GM12878 (cell line): ENCODE measurements around the gene ELP1. TPM values are rescaled to one million over a fixed set of nuclear protein-coding genes. Genes with fewer than 3 reads are reported as not detected.
A peak's percentile ranks its signal among the peaks of the same experiment; 100 is the strongest.

Experiments used
- ATAC-seq: fragments of 200-7000 bp; cut with Tn5 transposase; 3 replicates; pipeline ENCODE4 v1.9.1; 2020; ENCODE audit warnings: mild to moderate bottlenecking, moderate library complexity
- BruUV-seq: library from RNA; stranded (reverse); fragments of 400-500 nt; replicated peaks from 2 replicates; lab custom pipeline; 2021; lab: Mats Ljungman, UMichigan
- CTCF ChIA-PET: fragments of 300-600 bp; sonication (Branson Sonifier 250); formaldehyde crosslinking; extraction: SDS; loops from one replicate; lab custom pipeline; 2021; ENCODE audit warnings: inconsistent platforms; lab: Yijun Ruan, JAX
- POLR2A ChIA-PET: fragments of 350-600 bp; formaldehyde crosslinking; extraction: SDS; loops from one replicate; lab custom pipeline; 2021; ENCODE audit warnings: inconsistent platforms; lab: Charles Lee
- RAD21 ChIA-PET: fragments of 300-600 bp; sonication (Branson Sonifier 250); formaldehyde crosslinking; loops from one replicate; lab custom pipeline; 2023; ENCODE audit warnings: antibody characterized with exemption; ENCODE audit not compliant: unreplicated experiment; lab: Charles Lee
- SMC1A ChIA-PET: fragments of 300-600 bp; sonication (Branson Sonifier 250); formaldehyde crosslinking; loops from one replicate; lab custom pipeline; 2023; ENCODE audit not compliant: unreplicated experiment, uncharacterized antibody; lab: Charles Lee
- DNase-seq: peaks from one replicate; pipeline ENCODE4 v3.0.0-alpha.2; 2011; ENCODE audit warnings: low read depth, low spot score
- FAIRE-seq: peaks from 3 replicates; lab custom pipeline; 2011; peaks lifted over from hg19 to GRCh38; lab: Jason Lieb, UNC
- H2AFZ ChIP-seq: 2 replicates; pipeline ENCODE4 v1.6.0; 2011; ENCODE audit warnings: low read depth, low read length, control low read depth; ENCODE audit not compliant: control insufficient read depth
- H3K27ac ChIP-seq: 2 replicates; pipeline ENCODE4 v1.5.1; 2011; ENCODE audit warnings: control low read depth; ENCODE audit not compliant: control insufficient read depth, insufficient read depth
- H3K27me3 ChIP-seq, 2 experiments: replicated peaks in 1 of 2; 2 replicates each; pipeline versions ENCODE4 v1.6.0 to v1.6.1; 2011; ENCODE audit warnings: low read length in 1 of 2; ENCODE audit not compliant: control insufficient read depth in 2 of 2, insufficient read depth in 2 of 2
- H3K36me3 ChIP-seq, 2 experiments: 2 replicates each; pipeline ENCODE4 v1.5.1; 2011; ENCODE audit warnings: low read length in 1 of 2; ENCODE audit not compliant: control insufficient read depth in 2 of 2, insufficient read depth in 2 of 2
- H3K4me1 ChIP-seq: 2 replicates; pipeline ENCODE4 v1.6.1; 2011; ENCODE audit warnings: mild to moderate bottlenecking, low read length, moderate library complexity, mixed read lengths; ENCODE audit not compliant: control insufficient read depth, insufficient read depth
- H3K4me2 ChIP-seq: 2 replicates; pipeline ENCODE4 v1.6.0; 2011; ENCODE audit warnings: control low read depth; ENCODE audit not compliant: control insufficient read depth, insufficient read depth
- H3K4me3 ChIP-seq: fragments of 200-600 bp; sonication (generic); 2 replicates; pipeline ENCODE4 v1.5.1; 2016
- H3K79me2 ChIP-seq: 2 replicates; pipeline ENCODE4 v1.6.0; 2011; ENCODE audit warnings: low read length; ENCODE audit not compliant: control insufficient read depth, insufficient read depth
- H3K9ac ChIP-seq: 2 replicates; pipeline ENCODE4 v1.8.0; 2011; ENCODE audit warnings: low read length, control low read depth, mixed read lengths; ENCODE audit not compliant: control insufficient read depth, insufficient read depth
- H3K9me3 ChIP-seq: replicated peaks from 3 replicates; pipeline ENCODE4 v1.5.1; 2011; ENCODE audit warnings: mild to moderate bottlenecking, low read length; ENCODE audit not compliant: control insufficient read depth, insufficient read depth
- H4K20me1 ChIP-seq: 2 replicates; pipeline ENCODE4 v1.6.0; 2011; ENCODE audit not compliant: control insufficient read depth, insufficient read depth
- RUNX3 ChIP-seq: IDR thresholded peaks from 2 replicates; pipeline ENCODE4 v1.6.1; 2012; ENCODE audit warnings: low read length, inconsistent platforms
- WGBS: methylation state at CpG from one replicate; pipeline ENCODE4 v1.1.6; 2016; ENCODE audit warnings: low lambda C conversion rate; ENCODE audit not compliant: insufficient replicate concordance, insufficient coverage; ENCODE audit errors: missing lambda C conversion rate; 5-methylcytosine and 5-hydroxymethylcytosine counted together
- in situ Hi-C: fragments of 300-500 bp; cut with MboI; formaldehyde crosslinking; loops from 9 replicates; pipeline ENCODE4 v1.14.3; 2018; ENCODE audit warnings: mixed read lengths
- intact Hi-C: fragments of 100-400 bp; cut with micrococcal nuclease; formaldehyde crosslinking; loops from one replicate; pipeline ENCODE4 v1.14.2; 2022; ENCODE audit not compliant: unreplicated experiment
- polyA plus RNA-seq, 11 experiments: library from polyadenylated mRNA; depleted of rRNA in 4 of 11; unstranded in 6 of 11; stranded (reverse) in 5 of 11; fragments of >200 nt; fragmentation: Nextera tagmentation in 4 of 11; fragmentation: Illumina TruSeq in 1 of 11; extraction: Ambion mirVana in 4 of 11; extraction: Trizol in 1 of 11; gene quantifications; 1 replicate in 1 of 11; 2 replicates in 10 of 11; pipeline versions ENCODE4 v1.2.1 to v1.2.3, GENCODE V29; 2011 to 2016; ENCODE audit warnings: inconsistent platforms in 2 of 11, missing spikeins in 2 of 11, low read depth in 1 of 11
- total RNA-seq, 4 experiments: library from RNA; depleted of rRNA in 3 of 4; stranded (reverse); fragments of >200 nt in 3 of 4; fragmentation: Illumina TruSeq in 1 of 4; extraction: Trizol in 1 of 4; gene quantifications; 2 replicates each; pipeline versions ENCODE4 v1.2.1 to v1.2.3, GENCODE V29; 2013 to 2021
- TF ChIP-seq, protein P1 (sequence below): fragments of 450-650 bp; IDR thresholded peaks from 2 replicates; pipeline ENCODE4 v1.6.1; 2017; ENCODE audit warnings: mild to moderate bottlenecking, low read depth, inconsistent platforms; ENCODE audit not compliant: poor library complexity, severe bottlenecking

ELP1 gene
- total and polyA plus RNA-seq, 10 of the 15 experiments (the other 5 are each of a cell fraction or from before 2014, with no cell fraction given), result 9.7 to 29.9 (median 26.0) TPM

DNA sequence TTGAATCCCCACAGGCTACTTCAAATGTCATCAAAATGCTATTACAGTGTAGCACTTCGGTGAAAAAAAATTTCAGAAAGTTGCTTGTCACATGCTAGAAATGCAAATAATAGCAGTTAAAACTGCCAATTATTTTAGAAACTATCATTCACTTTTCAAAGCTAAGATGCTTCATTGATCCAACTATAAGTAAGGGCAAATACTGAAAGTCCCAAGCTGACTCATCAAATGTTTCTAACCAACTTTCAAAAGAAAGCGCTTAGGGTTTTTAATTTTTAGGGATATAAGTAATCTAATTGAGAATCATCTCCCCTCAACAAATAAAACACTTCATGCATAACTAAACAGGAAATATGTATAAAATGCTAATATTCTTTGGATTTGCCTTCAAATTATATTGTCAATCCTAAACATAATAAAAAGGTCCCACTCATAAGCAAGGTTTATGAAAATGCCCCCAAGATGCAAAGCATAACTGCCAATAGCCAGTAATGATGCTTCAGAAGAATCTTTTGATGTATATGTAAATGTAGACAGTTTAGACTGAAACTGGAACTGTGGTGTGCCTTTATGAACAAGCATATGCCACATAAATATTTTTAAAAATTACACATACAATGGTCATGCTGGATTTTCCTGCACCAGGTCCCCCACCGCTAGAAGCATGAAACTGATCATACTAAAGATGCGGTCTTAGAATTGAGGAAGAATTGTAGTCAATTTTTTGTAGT, 59.7 kb downstream of the ELP1 start:
- H3K4me2 ChIP-seq, result no peak overlapping the region
- no peaks in the 10 kb centered on the region for H3K27me3 ChIP-seq
- ChIA-PET POLR2A (no interaction called here), RAD21 (no interaction called here), CTCF (interaction anchor here (0.7 kb wide), 2 partner anchors 13 to 548 kb away, joined by 3 read pairs; no protein-coding TSS in a partner anchor), SMC1A (interaction anchor here (0.9 kb wide), 1 partner anchor 12 kb away, joined by 3 read pairs; no protein-coding TSS in a partner anchor)
- WGBS, result 7% methylated on average over 4 of the region's 4 CpGs
- no TSS peak for BruUV-seq
- TF ChIP-seq RUNX3, result peak; percentile 48; the same call in 1 of the 2 replicates
- TF ChIP-seq, protein P1, sequence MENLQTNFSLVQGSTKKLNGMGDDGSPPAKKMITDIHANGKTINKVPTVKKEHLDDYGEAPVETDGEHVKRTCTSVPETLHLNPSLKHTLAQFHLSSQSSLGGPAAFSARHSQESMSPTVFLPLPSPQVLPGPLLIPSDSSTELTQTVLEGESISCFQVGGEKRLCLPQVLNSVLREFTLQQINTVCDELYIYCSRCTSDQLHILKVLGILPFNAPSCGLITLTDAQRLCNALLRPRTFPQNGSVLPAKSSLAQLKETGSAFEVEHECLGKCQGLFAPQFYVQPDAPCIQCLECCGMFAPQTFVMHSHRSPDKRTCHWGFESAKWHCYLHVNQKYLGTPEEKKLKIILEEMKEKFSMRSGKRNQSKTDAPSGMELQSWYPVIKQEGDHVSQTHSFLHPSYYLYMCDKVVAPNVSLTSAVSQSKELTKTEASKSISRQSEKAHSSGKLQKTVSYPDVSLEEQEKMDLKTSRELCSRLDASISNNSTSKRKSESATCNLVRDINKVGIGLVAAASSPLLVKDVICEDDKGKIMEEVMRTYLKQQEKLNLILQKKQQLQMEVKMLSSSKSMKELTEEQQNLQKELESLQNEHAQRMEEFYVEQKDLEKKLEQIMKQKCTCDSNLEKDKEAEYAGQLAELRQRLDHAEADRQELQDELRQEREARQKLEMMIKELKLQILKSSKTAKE, result no peak
- no peak overlapping the region for H3K9ac ChIP-seq
- peaks cover 3 to 17% of the 10 kb centered on the region in 2 experiments for H3K36me3 ChIP-seq
- no peaks in the 10 kb centered on the region for H3K4me1 ChIP-seq
- no peak overlapping the region for H2AFZ ChIP-seq
- FAIRE-seq, result no peak
- no peak overlapping the region for H3K27ac ChIP-seq
- no peak overlapping the region for H3K4me3 ChIP-seq
- peak; percentile 27; the same call in 1 of the 3 replicates for ATAC-seq
- no peak for DNase-seq
- intact Hi-C loops (no loop called here), in situ Hi-C loops (no loop called here)
- H3K79me2 ChIP-seq, result no peaks in the 10 kb centered on the region
- no peaks in the 10 kb centered on the region for H3K9me3 ChIP-seq
- H4K20me1 ChIP-seq, result no peaks in the 10 kb centered on the region
